Endothelial cell of umbilical vein (primary cell): ENCODE measurements around the gene HBEGF. TPM values are rescaled to one million over a fixed set of nuclear protein-coding genes. Genes with fewer than 3 reads are reported as not detected.
A peak's percentile ranks its signal among the peaks of the same experiment; 100 is the strongest.

ENCODE experiments used
- BruUV-seq: library from RNA; stranded (reverse); fragments of 400-500 nt; replicated peaks from 2 replicates; lab custom pipeline; 2021; lab: Mats Ljungman, UMichigan
- CTCF ChIA-PET: fragments of 300-600, 350-600 bp; sonication (Branson Sonifier 250); formaldehyde crosslinking; loops from one replicate; lab custom pipeline; 2021; ENCODE audit warnings: antibody characterized with exemption, inconsistent platforms; lab: Charles Lee
- POLR2A ChIA-PET: fragments of 300-600, 350-600 bp; sonication (Branson Sonifier 250); formaldehyde crosslinking; loops from one replicate; lab custom pipeline; 2021; ENCODE audit warnings: antibody characterized with exemption, inconsistent platforms; lab: Charles Lee
- DNase-seq: peaks from one replicate; pipeline ENCODE4 v3.0.0-alpha.2; 2011; ENCODE audit warnings: low read depth, low spot score
- FAIRE-seq: peaks from 2 replicates; lab custom pipeline; 2011; peaks lifted over from hg19 to GRCh38; lab: Jason Lieb, UNC
- H2AFZ ChIP-seq: 2 replicates; pipeline ENCODE4 v1.6.0; 2012; ENCODE audit warnings: low read depth, low read length, control low read depth, inconsistent platforms
- H3K27ac ChIP-seq: 2 replicates; pipeline ENCODE4 v1.5.1; 2011; ENCODE audit warnings: low read depth, mild to moderate bottlenecking, control low read depth, low read length, moderate library complexity; ENCODE audit not compliant: insufficient read depth
- H3K27me3 ChIP-seq, 2 experiments: 2 replicates each; pipeline versions ENCODE4 v1.6.0 to v1.6.1; 2011; ENCODE audit warnings: low read length in 2 of 2, mixed read lengths in 1 of 2; ENCODE audit not compliant: control insufficient read depth in 2 of 2, insufficient read depth in 2 of 2
- H3K36me3 ChIP-seq, 2 experiments: 2 replicates in 1 of 2; 3 replicates in 1 of 2; pipeline ENCODE4 v1.5.1; 2011; ENCODE audit warnings: low read length in 2 of 2, mild to moderate bottlenecking in 1 of 2, moderate library complexity in 1 of 2; ENCODE audit not compliant: control insufficient read depth in 2 of 2, insufficient read depth in 2 of 2; ENCODE audit errors: extremely low read depth in 1 of 2
- H3K4me1 ChIP-seq: 3 replicates; pipeline ENCODE4 v1.5.1; 2011; ENCODE audit warnings: mild to moderate bottlenecking, low read length; ENCODE audit not compliant: control insufficient read depth, insufficient read depth; ENCODE audit errors: extremely low read depth
- H3K4me2 ChIP-seq: 2 replicates; pipeline ENCODE4 v1.6.1; 2011; ENCODE audit warnings: low read length, control low read depth, mixed read lengths; ENCODE audit not compliant: insufficient read depth
- H3K4me3 ChIP-seq, 3 experiments: fragments of 200-600 bp in 1 of 3; sonication (generic), shearing (Covaris generic) in 1 of 3; replicated peaks in 1 of 3; 2 replicates each; pipeline ENCODE4 v1.5.1; 2011 to 2016; ENCODE audit warnings: control low read depth in 3 of 3, low read length in 3 of 3, mild to moderate bottlenecking in 2 of 3, inconsistent platforms in 1 of 3, low read depth in 1 of 3, moderate library complexity in 1 of 3; ENCODE audit not compliant: insufficient read depth in 1 of 3
- H3K79me2 ChIP-seq: 2 replicates; pipeline ENCODE4 v1.6.0; 2012; ENCODE audit warnings: low read length, inconsistent platforms; ENCODE audit not compliant: control insufficient read depth, insufficient read depth
- H3K9ac ChIP-seq: replicated peaks from 2 replicates; pipeline ENCODE3; 2011; ENCODE audit warnings: low read length, control low read depth; ENCODE audit not compliant: insufficient read depth; ENCODE audit errors: extremely low read depth
- H3K9me1 ChIP-seq: replicated peaks from 3 replicates; pipeline ENCODE4 v1.6.0; 2011; ENCODE audit warnings: mild to moderate bottlenecking, low read length; ENCODE audit not compliant: control insufficient read depth, insufficient read depth; ENCODE audit errors: extremely low read depth
- H3K9me3 ChIP-seq: replicated peaks from 2 replicates; pipeline ENCODE4 v1.5.1; 2012; ENCODE audit warnings: low read length, inconsistent platforms; ENCODE audit not compliant: control insufficient read depth, insufficient read depth
- H4K20me1 ChIP-seq: replicated peaks from 2 replicates; pipeline ENCODE3; 2011; ENCODE audit warnings: mild to moderate bottlenecking, low read length; ENCODE audit not compliant: control insufficient read depth, insufficient read depth; ENCODE audit errors: extremely low read depth
- CTCF ChIP-seq, 2 donors: IDR thresholded peaks; 1 replicate in 1 of 2; 2 replicates in 1 of 2; pipeline ENCODE4 v1.5.1; 2011; ENCODE audit warnings: low read length in 2 of 2, mild to moderate bottlenecking in 2 of 2, moderate library complexity in 2 of 2, control low read depth in 1 of 2, inconsistent platforms in 1 of 2, low read depth in 1 of 2; ENCODE audit not compliant: insufficient read depth in 1 of 2; ENCODE audit errors: extremely low read depth in 1 of 2
- EZH2 ChIP-seq: IDR thresholded peaks from 2 replicates; pipeline ENCODE4 v1.6.1; 2012; ENCODE audit warnings: borderline replicate concordance, low read depth, mild to moderate bottlenecking, moderate library complexity, low read length, inconsistent platforms; ENCODE audit not compliant: severe bottlenecking
- GATA2 ChIP-seq: IDR thresholded peaks from 2 replicates; pipeline ENCODE4 v1.7.0; 2011; ENCODE audit warnings: low read depth, mild to moderate bottlenecking, moderate library complexity, mixed read lengths, low read length; ENCODE audit not compliant: insufficient read length, insufficient read depth
- MYC ChIP-seq: IDR thresholded peaks from one replicate; pipeline ENCODE4 v1.6.1; 2011; ENCODE audit warnings: mild to moderate bottlenecking, low read depth, low read length
- POLR2A ChIP-seq: IDR thresholded peaks from 2 replicates; pipeline ENCODE4 v1.6.1; 2012; ENCODE audit warnings: low read depth, mild to moderate bottlenecking, control low read depth, low read length
- POLR2AphosphoS5 ChIP-seq: IDR thresholded peaks from 2 replicates; pipeline ENCODE4 v1.6.1; 2012; ENCODE audit warnings: low read depth, mild to moderate bottlenecking, control low read depth, low read length, moderate library complexity; ENCODE audit not compliant: insufficient read depth
- dilution Hi-C: fragments of 300-500 bp; cut with MboI; formaldehyde crosslinking; loops from one replicate; pipeline ENCODE4 v1.15.0; 2019; ENCODE audit warnings: low sequenced_read_pairs; ENCODE audit not compliant: extremely low pct_ligation_motif_present
- intact Hi-C: fragments of 100-400 bp; cut with micrococcal nuclease; formaldehyde crosslinking; loops from one replicate; pipeline ENCODE4 v1.10.0; 2022
- polyA plus RNA-seq, 4 experiments: library from polyadenylated mRNA; depleted of rRNA in 3 of 4; stranded (reverse) in 3 of 4; unstranded in 1 of 4; fragments of >200 nt; gene quantifications; 2 replicates each; pipeline versions ENCODE4 v1.2.1 to v1.2.3, GENCODE V29; 2011 to 2012; ENCODE audit warnings: missing spikeins in 1 of 4
- total RNA-seq: library from RNA; stranded (reverse); gene quantifications from 2 replicates; pipeline ENCODE4 v1.2.3, GENCODE V29; 2021
- TF ChIP-seq, protein P1 (sequence below): IDR thresholded peaks from 2 replicates; pipeline ENCODE4 v1.6.1; 2011; ENCODE audit not compliant: insufficient read depth, insufficient read length

The HBEGF gene
- total and polyA plus RNA-seq, 2 donors (not counting 3 experiments of a cell fraction or from before 2014, with no cell fraction given) = 33.2 to 79.8 TPM

DNA sequence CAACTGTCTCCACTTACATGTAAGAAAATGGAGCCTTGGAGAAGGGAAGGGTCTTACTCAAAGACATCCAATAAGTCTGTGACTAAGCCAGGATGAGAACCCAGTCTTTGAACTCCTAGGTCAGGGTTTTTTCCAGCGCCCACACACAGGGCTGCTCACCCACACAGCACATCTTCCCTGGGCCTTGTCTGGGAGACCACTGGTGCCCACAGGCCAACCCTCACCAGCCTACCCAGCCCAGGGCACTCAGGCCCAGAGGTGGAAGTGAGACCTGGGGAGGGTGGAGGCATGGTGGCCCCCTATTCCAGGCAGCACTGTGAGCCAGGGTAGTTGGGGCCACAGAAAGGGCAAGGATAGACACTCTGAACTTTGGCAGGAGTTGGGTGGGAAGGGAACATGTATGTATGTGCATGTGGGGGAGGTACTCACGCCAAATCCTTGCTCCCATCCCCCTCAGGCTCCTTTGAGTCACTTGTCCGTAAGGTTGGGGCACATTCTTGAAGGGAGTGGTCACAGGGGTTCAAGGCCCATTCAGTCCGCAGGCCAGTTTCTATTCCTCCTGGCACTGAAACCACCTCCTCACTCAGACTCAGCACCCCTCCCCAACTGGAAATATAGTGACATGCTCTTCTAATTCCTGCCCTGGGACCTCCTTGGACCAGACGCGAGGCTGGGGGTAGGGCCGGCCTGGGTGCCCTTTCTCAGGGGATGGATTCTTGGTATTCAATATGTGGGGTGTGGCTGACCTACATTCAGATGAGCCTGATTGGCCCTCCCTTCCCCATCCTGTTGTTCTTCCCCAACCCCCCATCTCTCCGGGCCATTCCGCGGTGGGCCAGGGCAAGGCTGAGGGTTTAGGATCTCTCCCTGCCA lies 10.7 kb upstream of the HBEGF start:
- Histone ChIP-seq H3K79me2 (no peaks in the 10 kb centered on the region), H3K4me1 (no peaks in the 10 kb centered on the region), H3K27me3 (no peaks in the 10 kb centered on the region), H4K20me1 (no peaks in the 10 kb centered on the region), H3K4me3 (no peak overlapping the region), H3K27ac (no peak overlapping the region), H3K9me3 (no peaks in the 10 kb centered on the region), H3K4me2 (no peak overlapping the region), H3K9ac (no peak overlapping the region), H3K36me3 (no peaks in the 10 kb centered on the region), H3K9me1 (no peaks in the 10 kb centered on the region), H2AFZ (peak overlapping the region; percentile 40)
- dilution Hi-C loops (no loop called here), intact Hi-C loops (loop anchor here (1.0 to 5.0 kb wide), 4 partner anchors 113 to 285 kb away; partner anchors contain the start of gene CYSTM1)
- no TSS peak for BruUV-seq
- DNase-seq (no peak), FAIRE-seq (no peak)
- TF ChIP-seq MYC (no peak), EZH2 (no peak), POLR2AphosphoS5 (no peak), CTCF (IDR thresholded peaks at IDR 0.05; ENCODE audit: extremely low read depth in 1 of 2, insufficient read depth in 1 of 2, low read depth in 1 of 2, low read length in 2 of 2) (no peak), GATA2 (no peak), POLR2A (no peak)
- TF ChIP-seq, protein P1, sequence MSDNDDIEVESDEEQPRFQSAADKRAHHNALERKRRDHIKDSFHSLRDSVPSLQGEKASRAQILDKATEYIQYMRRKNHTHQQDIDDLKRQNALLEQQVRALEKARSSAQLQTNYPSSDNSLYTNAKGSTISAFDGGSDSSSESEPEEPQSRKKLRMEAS = no peak
- ChIA-PET POLR2A (no interaction called here), CTCF (interaction anchor here (16.7 kb wide), 1 partner anchor 111 kb away, joined by 1214 read pairs; no protein-coding TSS in a partner anchor)
